HK-2 (cell line): ENCODE data around the gene URB1.

Source experiments
- DNase-seq: peaks from one replicate; pipeline ENCODE4 v3.0.0-alpha.2; 2018; ENCODE audit not compliant: unreplicated experiment

Gene URB1

GRCh38 chr21:32340863-32341848 is 51.7 kb downstream of the URB1 start:
- no peak for DNase-seq

- no peak for DNase-seq
Observed at GRCh38 chr21:32338209-32338921, 54.4 kb downstream of the URB1 start.

- DNase-seq, result no peak
Observed at GRCh38 chr21:32337206-32337605, 55.6 kb downstream of the URB1 start.

- peak; percentile 36 for DNase-seq
Observed at GRCh38 chr21:32336711-32337110, 56.1 kb downstream of the URB1 start.

- DNase-seq, result no peak
Observed at GRCh38 chr21:32335601-32336575, 56.9 kb downstream of the URB1 start.

- no peak for DNase-seq
Observed at GRCh38 chr21:32334980-32335531, 57.8 kb downstream of the URB1 start.

- DNase-seq, result no peak
Observed at GRCh38 chr21:32333953-32334673, 58.7 kb downstream of the URB1 start.

- DNase-seq, result no peak
Observed at GRCh38 chr21:32332463-32332951, 60.3 kb downstream of the URB1 start.

- no peak for DNase-seq
Observed at GRCh38 chr21:32331444-32332305, 61.1 kb downstream of the URB1 start.

GRCh38 chr21:32330784-32331311 is 62.0 kb downstream of the URB1 start:
- no peak for DNase-seq

- no peak for DNase-seq
Observed at GRCh38 chr21:32329776-32330175, 63.0 kb downstream of the URB1 start.

GRCh38 chr21:32329331-32329730 is 63.5 kb downstream of the URB1 start:
- no peak for DNase-seq

GRCh38 chr21:32328595-32328994 is 64.2 kb downstream of the URB1 start:
- DNase-seq, result no peak

GRCh38 chr21:32325706-32326105 is 67.1 kb downstream of the URB1 start:
- DNase-seq, result no peak

- DNase-seq, result no peak
Observed at GRCh38 chr21:32322676-32323075, 70.1 kb downstream of the URB1 start.

- no peak for DNase-seq
Observed at GRCh38 chr21:32322103-32322502, 70.7 kb downstream of the URB1 start.

- no peak for DNase-seq
Observed at GRCh38 chr21:32321480-32321879, 71.3 kb downstream of the URB1 start.

GRCh38 chr21:32320726-32321125 is 72.1 kb downstream of the URB1 start:
- DNase-seq, result no peak

GRCh38 chr21:32320059-32320458 is 72.8 kb downstream of the URB1 start:
- DNase-seq, result no peak
